ENCODE measurements around the gene TSPAN16. TPM values are rescaled to one million over a fixed set of nuclear protein-coding genes. Genes with fewer than 3 reads are reported as not detected.

TSPAN16 gene
- total RNA-seq, 1 donor from 2014 or later = not detected

GRCh38 chr19:11268783-11269267 is 27.1 kb upstream of the TSPAN16 start:
- intact Hi-C loops (cut with micrococcal nuclease) = no loop called here

DNA sequence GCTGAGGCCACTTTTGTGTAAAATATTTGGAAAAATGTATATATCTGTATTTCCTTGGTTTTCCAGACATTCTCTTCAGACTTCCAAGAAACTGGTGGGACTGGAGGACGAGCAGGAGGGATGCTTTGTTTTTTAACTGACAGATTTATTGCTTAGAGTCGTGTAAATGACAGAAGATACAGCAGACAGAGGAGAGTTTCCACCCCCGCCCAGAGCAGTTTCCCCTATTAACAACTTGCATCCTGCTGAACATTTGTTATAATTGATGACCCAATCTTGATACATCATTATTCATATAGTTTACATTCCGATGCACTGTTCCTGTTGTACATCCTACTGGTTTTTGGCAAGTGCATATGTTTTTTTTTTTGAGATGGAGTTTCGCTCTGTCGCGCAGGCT is 26.6 kb upstream of the TSPAN16 start:
- intact Hi-C loops (cut with micrococcal nuclease) = no loop called here

DNA sequence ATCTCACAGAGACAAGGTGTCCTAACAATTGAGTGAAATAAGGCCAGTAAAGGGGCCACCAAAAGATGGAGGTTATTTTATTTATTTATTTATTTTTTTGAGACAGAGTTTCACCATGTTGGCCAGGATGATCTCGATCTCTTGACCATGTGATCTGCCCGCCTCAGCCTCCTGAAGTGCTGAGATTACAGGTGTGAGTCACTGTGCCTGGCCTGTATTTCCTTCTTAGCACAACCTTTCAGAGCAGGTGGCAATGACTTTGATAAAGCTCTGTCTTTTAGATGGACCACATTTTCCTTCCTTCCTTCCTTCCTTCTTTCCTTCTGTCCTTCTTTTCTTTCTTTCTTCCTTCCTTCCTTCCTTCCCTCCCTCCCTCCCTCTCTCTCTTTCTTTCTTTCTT is 22.7 kb upstream of the TSPAN16 start:
- intact Hi-C loops (cut with micrococcal nuclease) = no loop called here

GRCh38 chr19:11273989-11274388 is 22.0 kb upstream of the TSPAN16 start:
- intact Hi-C loops (cut with micrococcal nuclease) = no loop called here

DNA sequence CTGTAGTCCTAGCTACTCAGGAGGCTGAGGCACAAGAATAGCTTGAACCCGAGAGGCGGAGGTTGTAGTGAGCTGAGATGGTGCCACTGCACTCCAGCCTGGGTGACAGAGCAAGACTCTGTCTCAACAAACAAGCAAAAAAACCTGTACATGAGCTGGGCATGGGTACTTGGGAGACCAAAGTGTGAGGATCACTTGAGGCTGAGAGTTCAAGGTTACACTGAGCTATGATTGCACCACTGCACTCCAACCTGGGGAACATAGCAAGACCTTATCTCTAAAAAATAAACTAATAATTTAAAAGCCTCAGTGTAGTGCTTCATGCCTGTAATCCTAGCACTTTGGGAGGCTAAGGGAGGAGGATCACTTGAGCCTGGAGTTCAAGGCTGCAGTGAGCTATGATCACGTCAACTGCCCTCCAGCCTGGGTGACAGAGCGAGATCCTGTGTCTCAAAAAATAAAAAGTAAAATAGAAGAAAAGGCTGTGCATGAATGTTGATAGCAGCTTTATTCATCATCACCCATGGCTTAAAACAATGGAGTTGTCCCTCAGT is 21.4 kb upstream of the TSPAN16 start:
- intact Hi-C loops (cut with micrococcal nuclease) = no loop called here

DNA sequence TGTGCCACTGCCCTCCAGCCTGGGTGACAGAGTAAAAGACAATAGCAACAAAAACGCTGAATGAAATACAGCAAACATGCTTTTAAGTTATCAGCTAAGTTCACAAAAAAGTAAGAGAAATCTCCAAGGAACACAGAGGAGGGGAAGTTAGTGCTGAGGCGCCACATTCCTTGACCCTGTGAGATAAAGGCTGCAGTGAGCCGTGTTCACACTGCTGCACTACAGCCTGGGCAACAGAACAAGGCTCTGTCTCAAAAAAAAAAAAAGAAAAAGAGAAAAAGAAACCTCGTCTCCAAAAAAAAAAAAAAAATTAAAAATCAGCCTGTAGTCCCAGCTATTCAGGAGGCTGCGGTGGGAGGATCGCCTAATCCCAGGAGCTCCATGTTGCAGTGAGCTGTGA is 17.3 kb upstream of the TSPAN16 start:
- intact Hi-C loops (cut with micrococcal nuclease) = no loop called here

DNA sequence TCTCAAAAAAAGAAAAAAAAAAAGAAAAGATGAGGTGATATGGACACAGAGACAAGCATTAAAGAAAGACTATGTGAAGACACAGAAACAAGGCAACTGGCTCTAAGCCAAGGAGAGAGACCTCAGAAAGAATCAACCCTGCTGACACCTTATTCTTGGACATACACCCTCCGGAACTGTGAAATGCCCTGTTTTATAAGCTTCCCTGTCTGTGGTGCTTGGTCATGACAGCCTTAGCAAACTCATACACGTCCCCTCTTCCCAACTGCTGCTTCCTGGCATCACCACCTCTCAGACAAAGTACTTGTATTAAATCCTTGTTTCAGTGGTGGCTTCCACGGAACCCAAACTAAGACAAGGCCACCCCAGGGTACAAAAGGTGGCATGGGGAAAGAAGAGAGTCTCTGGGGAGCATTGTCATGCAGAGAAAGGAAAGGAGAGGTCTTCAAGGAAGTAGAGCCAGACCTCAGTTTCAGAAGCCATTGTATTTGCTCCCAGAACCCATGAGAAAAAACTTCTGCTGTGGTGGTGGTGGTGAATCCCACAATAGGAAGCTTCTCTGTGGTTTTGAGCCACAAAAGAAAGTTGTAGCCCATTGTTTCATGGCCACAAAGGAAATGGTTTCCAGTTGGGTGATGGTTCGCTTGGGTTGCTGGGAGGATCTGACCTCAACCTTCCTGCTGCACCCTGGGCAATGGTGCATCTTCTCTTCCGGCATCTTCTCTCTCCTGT is 16.3 kb upstream of the TSPAN16 start:
- intact Hi-C loops (cut with micrococcal nuclease) = no loop called here

GRCh38 chr19:11281356-11282049 is 14.5 kb upstream of the TSPAN16 start:
- intact Hi-C loops (cut with micrococcal nuclease) = no loop called here

DNA sequence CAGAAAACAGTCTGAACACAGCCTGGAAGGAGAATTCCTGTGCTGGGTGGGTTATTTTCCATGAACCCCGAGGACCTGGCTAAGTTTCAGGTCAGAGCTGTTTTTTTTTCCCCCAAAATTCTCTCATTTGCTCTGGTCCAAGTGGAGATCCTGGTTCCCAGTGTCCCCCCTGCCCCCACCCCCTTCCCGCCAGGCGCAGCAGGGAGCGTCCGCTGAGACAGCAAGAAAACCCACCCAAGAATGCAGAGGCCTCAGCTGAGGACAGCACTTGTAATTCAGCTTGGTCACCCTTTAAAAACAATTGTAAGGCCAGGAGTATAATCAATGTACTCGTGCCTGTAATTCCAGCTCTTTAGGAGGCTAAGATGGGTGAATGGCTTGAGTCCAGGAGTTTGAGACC is 11.4 kb upstream of the TSPAN16 start:
- intact Hi-C loops (cut with micrococcal nuclease) = no loop called here

DNA sequence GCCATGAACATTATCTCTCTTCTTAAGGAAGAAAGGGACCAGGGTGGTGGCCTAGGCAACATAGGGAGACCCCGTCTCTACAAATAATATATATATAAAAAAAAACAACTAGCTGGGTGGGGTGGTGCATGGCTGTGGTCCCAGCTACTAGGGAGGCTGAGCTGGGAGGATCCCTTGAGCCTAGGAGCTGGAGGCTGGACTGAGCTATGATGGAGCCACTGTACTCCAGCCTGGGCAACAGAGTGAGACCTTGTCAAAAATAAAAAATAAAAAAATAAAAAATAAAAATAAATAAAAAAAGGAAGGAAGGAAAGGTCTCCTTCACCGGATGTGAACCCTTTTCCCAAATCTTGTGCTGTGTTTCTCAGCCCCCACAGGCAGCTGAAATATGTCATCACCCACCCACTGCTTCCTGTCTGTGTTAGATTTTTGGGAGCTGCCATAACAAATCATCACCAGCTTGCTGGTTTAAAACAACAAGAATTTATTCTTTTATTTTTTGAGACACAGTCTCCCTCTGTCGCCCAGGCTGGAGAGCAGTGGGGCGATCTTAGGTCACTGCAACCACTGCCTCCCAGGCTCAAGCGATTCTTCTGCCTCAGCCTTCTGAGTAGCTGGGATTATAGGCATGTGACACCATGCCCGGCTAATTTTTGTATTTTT is 9.5 kb upstream of the TSPAN16 start:
- intact Hi-C loops (cut with micrococcal nuclease) = no loop called here

- intact Hi-C loops (cut with micrococcal nuclease) = no loop called here
Measured at GRCh38 chr19:11288349-11288748, 7.6 kb upstream of the TSPAN16 start.

DNA sequence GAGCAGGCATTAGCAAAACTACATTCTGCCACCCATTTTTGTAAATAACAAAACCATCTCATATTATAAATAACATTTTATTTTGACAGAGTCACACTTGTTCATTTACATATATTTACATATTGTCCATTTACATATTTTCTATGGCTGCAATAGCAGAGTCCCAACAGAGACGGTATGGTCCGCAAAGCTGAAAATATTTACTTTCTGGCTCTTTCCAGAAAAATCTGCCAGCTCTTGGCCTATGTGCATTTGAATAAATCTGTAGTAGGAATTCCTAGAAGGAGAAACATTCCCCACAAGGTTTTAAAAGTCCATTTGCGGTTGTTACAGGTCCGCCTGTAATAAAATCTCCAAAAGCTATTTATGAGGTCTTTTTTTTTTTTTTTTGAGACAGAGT is 5.7 kb upstream of the TSPAN16 start:
- intact Hi-C loops (cut with micrococcal nuclease) = loop anchor here (5.0 to 10.0 kb wide), 2 partner anchors 82 to 155 kb away; partner anchors contain the start of gene SWSAP1

DNA sequence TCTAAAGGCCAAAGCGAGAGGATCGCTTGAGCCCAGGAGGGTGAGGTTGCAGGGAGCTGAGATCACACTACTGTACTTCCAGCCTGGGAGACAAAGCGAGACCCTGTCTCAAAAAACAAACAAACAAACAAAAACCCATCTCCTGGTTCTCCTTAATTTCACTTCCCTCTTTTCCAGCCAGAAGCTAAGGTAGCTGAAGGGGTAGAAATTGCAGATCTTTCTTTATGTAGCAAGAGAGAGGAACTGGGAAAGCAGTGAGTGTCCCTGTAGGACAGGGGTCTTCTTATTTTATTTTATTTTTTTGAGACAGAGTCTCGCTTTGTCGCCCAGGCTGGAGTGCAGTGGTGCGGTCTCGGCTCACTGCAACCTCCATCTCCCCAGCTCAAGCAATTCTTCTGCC is 4.5 kb upstream of the TSPAN16 start:
- intact Hi-C loops (cut with micrococcal nuclease) = loop anchor here (5.0 to 10.0 kb wide), 2 partner anchors 81 to 153 kb away; partner anchors contain the start of gene SWSAP1

DNA sequence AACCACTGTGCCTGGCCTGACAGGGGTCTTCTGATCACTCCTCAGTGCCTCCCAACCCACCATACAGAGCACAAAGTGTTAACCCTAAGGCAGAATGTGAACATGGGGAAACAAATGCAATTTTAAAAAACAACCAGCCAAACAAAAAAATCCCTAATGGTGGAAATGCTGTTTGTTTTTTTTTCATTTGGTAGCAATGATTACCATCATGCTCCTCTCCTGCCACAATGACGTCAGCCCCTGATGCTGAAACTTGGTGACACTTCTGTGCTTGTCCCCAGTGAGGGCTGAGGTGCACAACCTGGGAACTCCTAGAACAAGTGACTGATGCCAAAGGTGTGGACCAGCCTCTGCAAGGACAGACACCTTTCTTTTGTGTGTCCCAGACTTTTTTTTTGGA is 4.0 kb upstream of the TSPAN16 start:
- intact Hi-C loops (cut with micrococcal nuclease) = loop anchor here (5.0 to 10.0 kb wide), 2 partner anchors 80 to 153 kb away; partner anchors contain the start of gene SWSAP1

DNA sequence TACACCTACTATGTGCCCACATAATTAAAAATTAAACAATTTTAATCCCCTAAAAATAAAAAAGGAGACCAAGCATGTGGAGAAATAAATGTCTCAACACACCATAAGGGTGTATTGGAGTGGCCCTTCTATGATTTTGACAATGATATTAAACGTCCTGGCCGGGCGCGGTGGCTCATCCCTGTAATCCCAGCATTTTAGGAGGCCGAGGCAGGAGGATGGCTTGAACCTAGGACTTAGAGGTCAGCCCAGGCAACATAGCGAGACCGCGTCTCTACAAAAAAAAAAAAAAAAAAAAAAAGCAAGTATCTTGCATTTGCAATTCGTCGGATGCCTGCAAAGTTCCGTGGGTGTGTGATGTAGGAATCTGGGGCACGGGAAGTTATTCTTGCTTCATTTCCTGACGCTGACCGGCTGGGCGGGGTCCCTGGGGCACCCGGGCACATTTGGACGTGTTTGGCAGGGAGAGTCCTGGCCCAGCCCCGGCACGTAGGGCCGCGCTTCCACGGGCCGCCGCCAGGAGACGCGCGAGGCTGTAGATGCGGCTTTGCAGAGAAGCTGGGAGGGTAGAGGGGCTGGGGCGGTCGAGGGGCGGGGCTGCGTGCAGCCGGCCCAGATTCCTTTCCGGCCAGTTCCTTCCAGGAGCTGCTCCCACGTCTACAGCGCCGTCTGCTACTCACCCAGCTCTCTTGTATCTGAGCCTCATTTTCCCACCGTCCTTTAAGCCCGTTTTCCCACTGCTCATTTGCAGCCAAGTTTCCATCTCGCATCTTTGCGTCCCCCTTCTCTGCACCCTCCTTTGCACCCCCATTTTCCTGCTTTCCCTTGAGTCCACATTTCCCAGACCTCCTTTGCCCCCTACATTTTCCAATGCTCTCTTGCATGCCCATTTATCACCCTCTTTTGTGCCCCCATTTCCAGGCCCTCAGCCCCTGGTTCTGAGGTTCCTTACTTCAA is 2.2 kb upstream of the TSPAN16 start:
- intact Hi-C loops (cut with micrococcal nuclease) = loop anchor here (1.0 to 10.0 kb wide), 3 partner anchors 79 to 189 kb away; partner anchors contain the start of gene SWSAP1

GRCh38 chr19:11295180-11295579 is 780 bp upstream of the TSPAN16 start:
- intact Hi-C loops (cut with micrococcal nuclease) = loop anchor here (10.0 kb wide), 1 partner anchor 150 kb away; no protein-coding TSS in a partner anchor

- intact Hi-C loops (cut with micrococcal nuclease) = loop anchor here (10.0 kb wide), 1 partner anchor 149 kb away; no protein-coding TSS in a partner anchor
Measured at GRCh38 chr19:11296264-11296663, 304 bp downstream of the TSPAN16 start.

DNA sequence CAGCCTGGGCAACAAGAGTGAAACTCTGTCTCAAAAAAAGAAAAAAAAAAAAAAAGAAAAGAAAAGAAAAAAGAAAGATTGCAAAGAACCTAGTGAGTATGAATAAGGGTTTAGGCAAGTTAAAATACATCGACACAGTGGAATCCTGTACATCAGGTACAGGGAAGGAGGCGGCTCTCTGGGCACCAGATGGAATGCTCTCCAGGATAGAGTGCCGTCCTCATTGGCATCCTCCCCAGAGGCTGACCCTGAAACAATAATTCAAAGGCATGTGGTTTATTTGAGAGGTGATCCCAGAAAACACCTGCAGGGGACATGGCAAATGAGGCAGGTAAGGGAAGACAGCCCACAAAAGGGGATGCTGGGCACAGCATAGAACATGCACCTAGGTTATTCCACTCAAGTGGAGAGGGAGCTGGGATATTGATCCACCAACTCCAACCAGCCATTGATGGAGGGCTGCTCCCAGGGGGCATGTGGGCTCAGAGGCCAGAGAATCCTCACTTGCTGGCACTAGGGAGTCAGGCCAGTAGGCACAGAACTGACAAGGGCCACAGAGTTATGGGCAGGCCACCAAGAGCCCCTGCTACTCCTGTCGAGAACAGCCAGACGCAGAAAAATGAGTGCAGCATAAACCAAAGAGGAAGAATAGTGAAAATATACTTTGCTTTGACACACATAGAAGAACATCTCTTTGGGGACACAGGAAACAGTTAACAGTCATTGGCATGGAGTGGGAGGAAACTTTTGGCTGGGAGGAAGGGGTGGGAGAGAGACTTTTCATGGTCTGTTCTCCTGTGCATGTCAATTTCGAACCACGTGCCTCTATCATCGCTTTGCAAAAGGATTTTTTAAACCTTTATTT is 4.2 kb downstream of the TSPAN16 start:
- intact Hi-C loops (cut with micrococcal nuclease) = loop anchor here (10.0 kb wide), 1 partner anchor 145 kb away; no protein-coding TSS in a partner anchor

- intact Hi-C loops (cut with micrococcal nuclease) = no loop called here
Measured at GRCh38 chr19:11300811-11301120, 4.8 kb downstream of the TSPAN16 start.
